Aorta (tissue), 5 donors: ENCODE results near the gene NAPG. TPM values are rescaled to one million over a fixed set of nuclear protein-coding genes. Genes with fewer than 3 reads are reported as not detected.
"Not testable (repeated sequence)": the region's sequence is repeated elsewhere in the genome, so short reads cannot be mapped to it uniquely, and the experiment has no call there.

ENCODE experiments used
- ATAC-seq: fragments of 200-7000 bp; cut with Tn5 transposase; one replicate; pipeline ENCODE4 v1.9.1; 2022; ENCODE audit warnings: moderate library complexity; ENCODE audit not compliant: low FRiP score
- DNase-seq, 2 donors: peaks; one replicate each; pipeline ENCODE4 v3.0.0-alpha.2; 2020
- H3K27ac ChIP-seq, 2 donors: one replicate each; pipeline ENCODE4 v1.5.1; 2013; ENCODE audit warnings: low read length in 2 of 2, mild to moderate bottlenecking in 2 of 2, moderate library complexity in 2 of 2, control low read depth in 1 of 2, inconsistent platforms in 1 of 2, low read depth in 1 of 2
- H3K27me3 ChIP-seq, 2 donors: one replicate each; pipeline ENCODE4 v1.6.1; 2013; ENCODE audit warnings: control low read depth in 1 of 2, low read length in 1 of 2, mild to moderate bottlenecking in 1 of 2, moderate library complexity in 1 of 2; ENCODE audit not compliant: insufficient read depth in 2 of 2, control insufficient read depth in 1 of 2
- H3K36me3 ChIP-seq, 2 donors: one replicate each; pipeline ENCODE4 v1.6.1; 2013; ENCODE audit warnings: control low read depth in 1 of 2, low read length in 1 of 2, mild to moderate bottlenecking in 1 of 2; ENCODE audit not compliant: insufficient read depth in 2 of 2, control insufficient read depth in 1 of 2
- H3K4me1 ChIP-seq, 2 donors: one replicate each; pipeline ENCODE4 v1.6.1; 2013; ENCODE audit warnings: low read length in 2 of 2, control low read depth in 1 of 2, mild to moderate bottlenecking in 1 of 2, moderate library complexity in 1 of 2; ENCODE audit not compliant: insufficient read depth in 2 of 2, control insufficient read depth in 1 of 2
- H3K4me3 ChIP-seq, 2 donors: one replicate each; pipeline ENCODE4 v1.5.1; 2013; ENCODE audit warnings: low read length in 2 of 2, control low read depth in 1 of 2, mild to moderate bottlenecking in 1 of 2
- H3K9me3 ChIP-seq: one replicate; pipeline ENCODE4 v1.6.1; 2013; ENCODE audit warnings: mild to moderate bottlenecking, low read length; ENCODE audit not compliant: control insufficient read depth
- WGBS, 2 donors: extraction: QIAGEN DNeasy Blood & Tissue Kit; methylation state at CpG; one replicate each; pipeline ENCODE4 v1.1.7; 2013; 5-methylcytosine and 5-hydroxymethylcytosine counted together
- intact Hi-C, 2 donors: fragments of 100-400 bp; cut with DNase I; formaldehyde crosslinking; loops; one replicate each; pipeline versions ENCODE4 v1.14.2 to v1.15.0; 2022
- polyA plus RNA-seq, 2 donors: library from polyadenylated mRNA; stranded (reverse); fragments of 200-250 nt; gene quantifications; one replicate each; pipeline ENCODE4 v1.2.3, GENCODE V29; 2013
- total RNA-seq, 2 donors: library from RNA; stranded (reverse); fragmentation: NEBNext Ultra II Directional; extraction: Animal tissue kit (Norgen Biotek cat#: 25700); gene quantifications; one replicate each; pipeline ENCODE4 v1.2.1, GENCODE V29; 2021
- donor health status: healthy with polysubstance abuse.
- donor health status: Bipolar disorder and iron deficiency.
- donor health status: DM: no; HTN: no; CAD: no.
- donor health status: DM: no; HTN: no; CAD: no.
- donor health status: DM: yes; HTN: yes; CAD: no.

NAPG gene
- total and polyA plus RNA-seq, 4 donors = 16.6 to 49.7 (median 27.2) TPM

DNA sequence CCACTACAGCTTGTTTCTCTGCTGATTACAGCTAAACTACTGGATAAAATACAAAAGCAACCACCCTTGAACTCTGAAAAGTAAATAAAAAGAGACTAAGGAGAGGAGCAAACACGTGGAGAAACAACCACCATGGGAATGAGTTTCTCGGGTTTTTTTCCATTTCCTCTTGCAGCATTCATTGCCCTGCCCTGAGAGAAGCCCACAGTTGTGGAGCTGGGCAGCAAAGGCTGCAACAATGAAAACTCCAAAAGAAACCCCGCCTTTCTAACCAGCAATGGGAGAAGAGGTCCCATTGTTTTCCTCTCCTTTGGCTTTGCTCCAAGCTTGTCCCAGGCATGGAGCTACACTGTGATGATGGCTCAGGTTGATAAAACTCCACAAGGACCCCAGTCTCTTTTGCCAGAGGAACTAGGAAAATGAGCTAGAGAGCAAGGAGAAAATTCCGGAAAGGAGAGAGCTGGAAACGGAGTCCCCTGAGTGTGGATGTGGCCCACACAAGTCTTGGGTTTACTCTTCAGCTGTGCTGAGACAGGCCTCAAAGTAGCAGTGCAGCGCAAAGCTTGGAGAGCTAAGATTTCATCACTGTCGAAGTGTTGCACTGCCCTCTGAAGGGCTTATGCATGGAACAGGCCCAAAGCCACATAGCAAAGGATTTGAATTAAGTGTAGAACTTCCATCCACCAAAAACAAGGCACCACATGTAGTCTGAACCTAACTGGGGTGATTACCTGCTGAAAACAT, 20.9 kb downstream of the NAPG start:
- DNase-seq (no peak), ATAC-seq (no peak)
- Histone ChIP-seq H3K27me3 (no peaks in the 10 kb centered on the region), H3K27ac (no peak overlapping the region), H3K36me3 (peaks cover 7 to 8% of the 10 kb centered on the region in 2 donors), H3K9me3 (no peaks in the 10 kb centered on the region), H3K4me1 (peaks cover 2 to 3% of the 10 kb centered on the region in 2 donors), H3K4me3 (no peak overlapping the region)
- 80 to 83% methylated on average over 7 of the region's 7 CpGs for WGBS, 2 donors
- intact Hi-C loops = no loop called here

GRCh38 chr18:10552226-10552625, 26.4 kb downstream of the NAPG start:
- no peak overlapping the region for H3K4me3 ChIP-seq
- WGBS, 2 donors = 90 to 94% methylated on average over 3 of the region's 3 CpGs
- intact Hi-C loops = no loop called here
- DNase-seq (no peak), ATAC-seq (no peak)
- no peaks in the 10 kb centered on the region for H3K9me3 ChIP-seq
- peaks cover 4 to 7% of the 10 kb centered on the region in 2 donors for H3K36me3 ChIP-seq
- no peak overlapping the region for H3K27ac ChIP-seq
- no peaks in the 10 kb centered on the region for H3K27me3 ChIP-seq
- no peaks in the 10 kb centered on the region for H3K4me1 ChIP-seq

- DNase-seq, H3K9me3 ChIP-seq, H3K27me3 ChIP-seq, H3K4me1 ChIP-seq, H3K36me3 ChIP-seq, H3K27ac ChIP-seq, H3K4me3 ChIP-seq, ATAC-seq, intact Hi-C loops: not testable (repeated sequence)
- WGBS, 2 donors = 93 to 98% methylated on average over 10 of the region's 10 CpGs
These were observed 30.4 kb downstream of the NAPG start for GRCh38 chr18:10556251-10556650.

DNA sequence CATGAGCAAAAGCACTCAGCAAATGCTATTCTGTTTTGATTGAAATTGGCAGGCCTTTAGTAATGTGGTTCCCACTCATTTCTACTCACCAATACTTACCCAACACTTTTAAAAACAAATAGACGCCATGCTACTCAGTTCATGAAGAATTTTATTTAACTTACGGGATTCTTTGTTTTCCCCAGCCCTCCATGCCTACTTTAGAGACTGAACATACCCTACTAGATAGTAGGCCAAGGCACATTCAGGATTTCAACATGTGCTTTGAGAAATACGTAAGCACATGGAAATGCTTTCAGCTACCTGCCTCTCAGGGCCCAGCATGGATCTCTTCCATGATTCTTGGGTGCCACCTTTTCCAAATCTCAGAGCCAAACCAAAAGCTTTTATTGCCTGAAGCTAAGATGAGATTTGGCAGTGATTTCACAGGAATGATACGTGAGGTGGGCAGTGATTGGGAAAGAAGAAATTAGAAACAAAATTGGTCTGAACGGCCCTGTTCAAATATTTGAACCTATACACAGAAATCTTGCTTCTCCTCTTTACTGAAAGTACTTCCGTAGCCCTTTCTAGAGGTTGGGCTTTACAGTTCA, 31.4 kb downstream of the NAPG start:
- no peaks in the 10 kb centered on the region for H3K9me3 ChIP-seq
- H3K4me1 ChIP-seq = no peaks in the 10 kb centered on the region
- H3K36me3 ChIP-seq = peaks cover 0 to 5% of the 10 kb centered on the region in 2 donors
- H3K27ac ChIP-seq = no peak overlapping the region
- ATAC-seq (no peak), DNase-seq (no peak)
- H3K27me3 ChIP-seq = no peaks in the 10 kb centered on the region
- no peak overlapping the region for H3K4me3 ChIP-seq
- 88 to 92% methylated on average over 6 of the region's 6 CpGs for WGBS, 2 donors
- intact Hi-C loops = no loop called here

- intact Hi-C loops = no loop called here
- Histone ChIP-seq H3K4me1 (no peaks in the 10 kb centered on the region), H3K27me3 (no peaks in the 10 kb centered on the region), H3K27ac (no peak overlapping the region), H3K4me3 (no peak overlapping the region), H3K9me3 (no peaks in the 10 kb centered on the region), H3K36me3 (peaks cover 0 to 5% of the 10 kb centered on the region in 2 donors)
- 79 to 82% methylated on average over 6 of the region's 6 CpGs for WGBS, 2 donors
- ATAC-seq = no peak
- DNase-seq = no peak
These were observed 32.6 kb downstream of the NAPG start for GRCh38 chr18:10558243-10558966.

GRCh38 chr18:10558967-10559298, 33.1 kb downstream of the NAPG start:
- WGBS, 2 donors = 83 to 85% methylated on average over 4 of the region's 4 CpGs
- intact Hi-C loops = no loop called here
- no peak overlapping the region for H3K27ac ChIP-seq
- H3K36me3 ChIP-seq = peaks cover 0 to 5% of the 10 kb centered on the region in 2 donors
- H3K27me3 ChIP-seq = no peaks in the 10 kb centered on the region
- no peak for ATAC-seq
- no peak overlapping the region for H3K4me3 ChIP-seq
- H3K9me3 ChIP-seq = no peaks in the 10 kb centered on the region
- no peaks in the 10 kb centered on the region for H3K4me1 ChIP-seq
- DNase-seq = no peak

DNA sequence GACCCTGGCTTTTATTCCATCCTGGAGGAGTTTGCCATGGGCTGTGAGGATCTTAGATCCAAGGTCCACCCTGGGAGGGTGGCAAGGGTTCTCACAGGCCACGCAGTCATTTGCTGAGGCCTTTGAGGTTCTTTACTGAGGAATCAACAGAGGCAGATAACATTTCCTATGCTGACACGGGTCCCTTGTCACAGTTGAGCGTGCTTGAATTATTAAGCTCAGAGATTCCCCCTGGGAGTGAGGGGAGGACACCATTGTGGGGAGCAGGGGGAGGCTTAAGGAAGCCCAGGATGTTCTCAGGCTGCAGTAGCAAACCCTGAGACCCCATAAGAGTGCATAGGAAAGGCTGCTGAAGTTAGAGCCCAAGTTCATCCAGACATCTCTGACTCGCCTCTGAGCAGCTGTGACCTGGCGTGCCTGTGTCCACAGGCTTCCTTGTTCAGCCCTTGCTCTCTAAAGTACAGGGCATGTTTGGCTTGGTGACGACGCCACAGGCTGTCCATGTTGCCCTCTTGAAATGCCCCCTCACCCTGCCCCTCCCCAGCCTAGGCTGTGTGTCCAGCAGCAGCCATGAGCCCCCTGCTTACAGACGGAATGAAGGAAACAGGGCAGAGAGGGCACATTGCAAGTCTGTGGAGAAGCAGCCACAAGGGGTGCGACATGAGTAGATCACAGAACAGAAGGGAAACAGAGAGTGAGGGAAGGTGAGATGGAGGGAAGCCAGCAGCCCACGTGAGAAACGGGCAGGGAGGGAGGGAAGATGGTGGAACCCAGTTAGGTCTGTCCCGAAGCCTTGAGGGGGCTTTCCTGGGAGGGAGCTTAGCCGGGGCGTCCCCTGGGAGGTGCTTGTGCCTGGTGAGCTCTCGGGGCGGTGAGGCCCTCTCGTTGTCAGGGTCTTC, 34.0 kb downstream of the NAPG start:
- 31% methylated on average over 17 of the region's 17 CpGs for WGBS, 2 donors
- Histone ChIP-seq H3K9me3 (no peaks in the 10 kb centered on the region), H3K4me1 (no peaks in the 10 kb centered on the region), H3K36me3 (peaks cover 0 to 3% of the 10 kb centered on the region in 2 donors), H3K4me3 (no peak overlapping the region), H3K27ac (no peak overlapping the region), H3K27me3 (no peaks in the 10 kb centered on the region)
- DNase-seq = peak in 1 of 2 donors; percentile 48
- ATAC-seq = peak; percentile 27
- intact Hi-C loops = loop anchor here in 1 of 2 donors (10.0 kb wide), 1 partner anchor 595 kb away; no protein-coding TSS in a partner anchor

- WGBS, 2 donors = 23 to 26% methylated on average over 17 of the region's 17 CpGs
- Histone ChIP-seq H3K27me3 (no peaks in the 10 kb centered on the region), H3K27ac (no peak overlapping the region), H3K4me3 (no peak overlapping the region), H3K9me3 (no peaks in the 10 kb centered on the region), H3K36me3 (peaks cover 0 to 3% of the 10 kb centered on the region in 2 donors), H3K4me1 (no peaks in the 10 kb centered on the region)
- ATAC-seq (peak; percentile 80), DNase-seq (peak; percentile 80 to 85)
- intact Hi-C loops = loop anchor here in 1 of 2 donors (10.0 kb wide), 1 partner anchor 594 kb away; no protein-coding TSS in a partner anchor
These were observed 34.7 kb downstream of the NAPG start for GRCh38 chr18:10560452-10561045.
